GM23248 (cell line): ENCODE measurements around the gene SEMA4D.

Experiments
- EZH2 ChIP-seq: fragments of 200-600 bp; sonication (generic); IDR thresholded peaks from 2 replicates; pipeline ENCODE4 v1.6.1; 2018; ENCODE audit warnings: antibody characterized with exemption, mild to moderate bottlenecking; ENCODE audit not compliant: insufficient read depth, poor library complexity, severe bottlenecking
- EZH2phosphoT487 ChIP-seq: fragments of 200-600 bp; sonication (generic); IDR thresholded peaks from 2 replicates; pipeline ENCODE4 v1.6.1; 2018; ENCODE audit warnings: antibody characterized with exemption, moderate library complexity, mild to moderate bottlenecking, low read depth; ENCODE audit not compliant: insufficient read depth

DNA sequence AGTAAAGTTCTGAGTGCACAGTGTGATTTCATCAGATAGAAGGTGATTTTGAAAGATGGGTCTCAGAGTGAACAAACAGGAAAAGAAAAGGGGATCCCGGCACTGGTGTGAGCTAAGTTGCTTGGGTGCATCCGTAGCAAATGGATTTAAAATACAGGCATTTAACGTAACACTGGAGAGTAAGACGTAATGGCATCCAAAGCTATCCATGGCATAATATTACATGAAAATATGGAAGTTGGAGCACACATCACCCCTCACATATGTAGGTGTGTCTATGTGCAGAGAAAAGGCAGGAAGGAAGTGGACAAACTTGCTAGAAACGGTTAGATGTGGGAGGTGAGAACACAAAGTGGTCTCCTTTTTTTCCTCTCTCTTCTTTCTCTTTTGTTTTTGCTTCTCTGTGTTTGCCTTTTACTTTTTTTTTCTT is 38.2 kb upstream of the SEMA4D start:
- no peak for TF ChIP-seq EZH2
- no peak for TF ChIP-seq EZH2phosphoT487
